Neural progenitor cell (in vitro differentiated cells): Measurements from ENCODE around the gene ATP10B. TPM values are rescaled to one million over a fixed set of nuclear protein-coding genes. Genes with fewer than 3 reads are reported as not detected.
A peak's percentile ranks its signal among the peaks of the same experiment; 100 is the strongest.

Experiments
- DNase-seq: peaks from one replicate; pipeline ENCODE4 v3.0.0-alpha.2; 2016; ENCODE audit warnings: low spot score
- H2AFZ ChIP-seq: fragments of 200-600 bp; sonication (generic); replicated peaks from 2 replicates; pipeline ENCODE4 v1.6.1; 2016; ENCODE audit warnings: antibody characterized with exemption
- H3F3A ChIP-seq: fragments of 200-600 bp; sonication (generic); 2 replicates; pipeline ENCODE4 v1.6.1; 2016; ENCODE audit warnings: antibody characterized with exemption, low read depth
- H3K27ac ChIP-seq: fragments of 200-600 bp; sonication (generic); 2 replicates; pipeline ENCODE4 v1.5.1; 2016; ENCODE audit warnings: mild to moderate bottlenecking
- H3K27me3 ChIP-seq: fragments of 200-600 bp; sonication (generic); 2 replicates; pipeline ENCODE4 v1.6.1; 2016; ENCODE audit warnings: mild to moderate bottlenecking, moderate library complexity
- H3K36me3 ChIP-seq: fragments of 200-600 bp; sonication (generic); 2 replicates; pipeline ENCODE4 v1.5.1; 2016
- H3K4me1 ChIP-seq: fragments of 200-600 bp; sonication (generic); 2 replicates; pipeline ENCODE4 v1.6.1; 2016; ENCODE audit warnings: mixed run types
- H3K4me2 ChIP-seq: fragments of 200-600 bp; sonication (generic); 2 replicates; pipeline ENCODE4 v1.6.1; 2016
- H3K4me3 ChIP-seq: fragments of 200-600 bp; sonication (generic); 2 replicates; pipeline ENCODE4 v1.5.1; 2016
- H3K79me2 ChIP-seq: fragments of 200-600 bp; sonication (generic); 2 replicates; pipeline ENCODE4 v1.6.1; 2016; ENCODE audit warnings: low read depth
- H3K9ac ChIP-seq: fragments of 200-600 bp; sonication (generic); 2 replicates; pipeline ENCODE4 v1.6.1; 2016
- H3K9me3 ChIP-seq: fragments of 200-600 bp; sonication (generic); 2 replicates; pipeline ENCODE4 v1.5.1; 2016; ENCODE audit warnings: low read depth
- H4K20me1 ChIP-seq: fragments of 200-600 bp; sonication (generic); 2 replicates; pipeline ENCODE4 v1.6.1; 2016; ENCODE audit warnings: low read depth
- H3K27ac Mint-ChIP-seq: 3 replicates; pipeline ENCODE4 v1.8.0; 2021; ENCODE audit warnings: mixed read lengths
- H3K27me3 Mint-ChIP-seq: 2 replicates; pipeline ENCODE4 v1.8.0; 2022; ENCODE audit warnings: low read depth, mild to moderate bottlenecking, inconsistent platforms, moderate library complexity, mixed read lengths; ENCODE audit not compliant: insufficient read depth
- H3K36me3 Mint-ChIP-seq: 3 replicates; pipeline ENCODE4 v1.8.0; 2021; ENCODE audit warnings: mixed read lengths
- H3K4me1 Mint-ChIP-seq: 3 replicates; pipeline ENCODE4 v1.8.0; 2021; ENCODE audit warnings: mixed read lengths
- H3K4me3 Mint-ChIP-seq: 3 replicates; pipeline ENCODE4 v1.8.0; 2021; ENCODE audit warnings: mild to moderate bottlenecking, moderate library complexity, mixed read lengths
- H3K9me3 Mint-ChIP-seq: 3 replicates; pipeline ENCODE4 v1.8.0; 2020; ENCODE audit warnings: mixed read lengths
- CTCF ChIP-seq: fragments of 200-600 bp; sonication (generic); IDR thresholded peaks from 2 replicates; pipeline ENCODE4 v1.5.1; 2017; ENCODE audit warnings: antibody characterized with exemption, mild to moderate bottlenecking
- EZH2 ChIP-seq: fragments of 200-600 bp; sonication (generic); IDR thresholded peaks from 2 replicates; pipeline ENCODE4 v1.6.1; 2017; ENCODE audit warnings: antibody characterized with exemption, mild to moderate bottlenecking, moderate library complexity
- EZH2phosphoT487 ChIP-seq: fragments of 200-600 bp; sonication (generic); IDR thresholded peaks from 2 replicates; pipeline ENCODE4 v1.6.1; 2017; ENCODE audit warnings: antibody characterized with exemption
- total RNA-seq: library from RNA; depleted of rRNA; stranded (reverse); fragments of >200 nt; gene quantifications from 2 replicates; pipeline ENCODE4 v1.2.3, GENCODE V29; 2015; ENCODE audit warnings: low replicate concordance

ATP10B gene
- total RNA-seq, 1 donor from 2014 or later = not detected

GRCh38 chr5:160601046-160601445 is 251.0 kb downstream of the ATP10B start:
- Histone ChIP-seq H3K9me3 (no peaks in the 10 kb centered on the region), H3K79me2 (no peaks in the 10 kb centered on the region), H3K9ac (no peak overlapping the region), H3K27me3 (no peaks in the 10 kb centered on the region), H3F3A (no peaks in the 10 kb centered on the region), H3K36me3 (no peaks in the 10 kb centered on the region), H3K4me1 (no peaks in the 10 kb centered on the region), H3K27ac (no peak overlapping the region), H3K4me2 (no peak overlapping the region), H2AFZ (no peak overlapping the region), H3K4me3 (no peak overlapping the region), H4K20me1 (no peaks in the 10 kb centered on the region)
- Mint-ChIP-seq H3K27me3 (no peaks in the 10 kb centered on the region), H3K36me3 (no peaks in the 10 kb centered on the region), H3K27ac (no peak overlapping the region), H3K9me3 (no peaks in the 10 kb centered on the region), H3K4me1 (no peaks in the 10 kb centered on the region), H3K4me3 (no peak overlapping the region)
- DNase-seq = no peak
- TF ChIP-seq EZH2phosphoT487 = no peak

DNA sequence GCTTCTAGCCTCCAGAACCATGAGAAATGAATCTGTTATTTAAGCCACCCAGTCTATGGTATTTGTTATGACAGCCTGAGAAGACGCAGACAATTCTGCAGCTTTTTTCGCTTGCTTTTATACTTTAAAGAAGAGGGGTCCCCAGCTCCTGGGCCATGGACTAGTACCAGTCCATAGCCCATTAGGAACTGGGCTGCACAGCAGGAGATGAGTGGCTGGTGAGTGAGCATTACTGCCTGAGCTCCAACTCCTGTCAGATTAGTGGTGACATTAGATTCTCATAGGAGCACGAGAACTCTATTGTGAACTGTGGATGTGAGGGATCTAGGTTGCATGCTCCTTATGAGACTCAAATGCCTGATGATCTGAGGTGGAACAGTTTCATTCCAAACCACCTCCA is 278.7 kb downstream of the ATP10B start:
- Mint-ChIP-seq H3K27me3 (no peaks in the 10 kb centered on the region), H3K4me1 (no peaks in the 10 kb centered on the region), H3K27ac (no peak overlapping the region), H3K4me3 (no peak overlapping the region), H3K9me3 (no peaks in the 10 kb centered on the region), H3K36me3 (no peaks in the 10 kb centered on the region)
- no peak overlapping the region for H3K9ac ChIP-seq
- H3K4me2 ChIP-seq = no peak overlapping the region
- H3K36me3 ChIP-seq = no peaks in the 10 kb centered on the region
- H2AFZ ChIP-seq = no peak overlapping the region
- H4K20me1 ChIP-seq = no peaks in the 10 kb centered on the region
- no peaks in the 10 kb centered on the region for H3K27me3 ChIP-seq
- no peak overlapping the region for H3K4me3 ChIP-seq
- no peaks in the 10 kb centered on the region for H3K79me2 ChIP-seq
- H3F3A ChIP-seq = no peaks in the 10 kb centered on the region
- TF ChIP-seq CTCF = no peak
- no peak for TF ChIP-seq EZH2
- no peak for TF ChIP-seq EZH2phosphoT487
- no peak for DNase-seq
- no peak overlapping the region for H3K27ac ChIP-seq
- no peaks in the 10 kb centered on the region for H3K9me3 ChIP-seq
- no peaks in the 10 kb centered on the region for H3K4me1 ChIP-seq

- no peak for TF ChIP-seq CTCF
- TF ChIP-seq EZH2 = no peak
- no peak for TF ChIP-seq EZH2phosphoT487
- H4K20me1 ChIP-seq = no peaks in the 10 kb centered on the region
- H3K79me2 ChIP-seq = no peaks in the 10 kb centered on the region
- no peak overlapping the region for H3K27ac ChIP-seq
- H3K4me2 ChIP-seq = no peak overlapping the region
- no peak overlapping the region for H3K4me3 ChIP-seq
- Mint-ChIP-seq H3K9me3 (no peaks in the 10 kb centered on the region), H3K27ac (no peak overlapping the region), H3K4me3 (no peak overlapping the region), H3K36me3 (no peaks in the 10 kb centered on the region), H3K27me3 (peaks cover under 1% of the 10 kb centered on the region), H3K4me1 (peaks cover 13% of the 10 kb centered on the region)
- H3K4me1 ChIP-seq = peaks cover 11% of the 10 kb centered on the region
- no peaks in the 10 kb centered on the region for H3F3A ChIP-seq
- no peaks in the 10 kb centered on the region for H3K9me3 ChIP-seq
- DNase-seq = peak; percentile 10
- H3K36me3 ChIP-seq = no peaks in the 10 kb centered on the region
- H2AFZ ChIP-seq = no peak overlapping the region
- H3K9ac ChIP-seq = no peak overlapping the region
- H3K27me3 ChIP-seq = no peaks in the 10 kb centered on the region
Observed at GRCh38 chr5:160567031-160567705, 284.8 kb downstream of the ATP10B start.

DNA sequence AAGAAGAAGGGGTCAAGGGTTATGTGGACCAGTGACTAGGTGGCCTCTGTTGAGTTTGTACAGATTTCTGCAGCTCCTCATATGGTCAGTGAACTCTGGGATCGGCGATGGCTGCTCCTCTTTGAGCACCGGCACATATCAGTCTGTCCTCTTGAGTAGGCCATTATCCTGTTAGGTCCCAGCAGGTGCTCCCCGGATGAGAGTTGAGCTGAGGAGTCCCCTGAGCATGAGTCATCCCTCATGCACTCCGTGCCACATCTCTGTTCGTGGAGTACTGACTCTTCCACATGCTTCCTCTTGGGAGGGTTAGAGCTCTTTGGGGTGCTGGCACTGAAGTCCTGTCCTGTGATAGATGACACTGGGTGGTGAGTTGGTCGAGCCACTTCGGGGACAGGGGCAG is 286.6 kb downstream of the ATP10B start:
- no peaks in the 10 kb centered on the region for H3K36me3 ChIP-seq
- DNase-seq = no peak
- H3K4me1 Mint-ChIP-seq = peaks cover 13% of the 10 kb centered on the region

More for the DNA sequence above, 286.6 kb downstream of the ATP10B start:
- no peak overlapping the region for H3K27ac Mint-ChIP-seq
- no peak overlapping the region for H3K4me3 Mint-ChIP-seq
- Histone ChIP-seq H3K4me2 (no peak overlapping the region), H3K79me2 (no peaks in the 10 kb centered on the region), H3K4me3 (no peak overlapping the region), H3F3A (no peaks in the 10 kb centered on the region), H3K27me3 (no peaks in the 10 kb centered on the region), H4K20me1 (no peaks in the 10 kb centered on the region), H3K9ac (no peak overlapping the region), H3K4me1 (peaks cover 11% of the 10 kb centered on the region), H3K27ac (no peak overlapping the region), H3K9me3 (no peaks in the 10 kb centered on the region), H2AFZ (no peak overlapping the region)
- no peak for TF ChIP-seq EZH2phosphoT487
- no peak for TF ChIP-seq EZH2
- no peak for TF ChIP-seq CTCF
- no peaks in the 10 kb centered on the region for H3K36me3 Mint-ChIP-seq
- H3K27me3 Mint-ChIP-seq = peaks cover 2% of the 10 kb centered on the region
- H3K9me3 Mint-ChIP-seq = no peaks in the 10 kb centered on the region
